Aorta (tissue), 5 donors: ENCODE data around the gene RBM14. TPM values are rescaled to one million over a fixed set of nuclear protein-coding genes. Genes with fewer than 3 reads are reported as not detected.

Experiments
- ATAC-seq: fragments of 200-7000 bp; cut with Tn5 transposase; one replicate; pipeline ENCODE4 v1.9.1; 2022; ENCODE audit warnings: moderate library complexity; ENCODE audit not compliant: low FRiP score
- DNase-seq, 2 donors: peaks; one replicate each; pipeline ENCODE4 v3.0.0-alpha.2; 2020
- H3K27ac ChIP-seq, 2 donors: one replicate each; pipeline ENCODE4 v1.5.1; 2013; ENCODE audit warnings: low read length in 2 of 2, mild to moderate bottlenecking in 2 of 2, moderate library complexity in 2 of 2, control low read depth in 1 of 2, inconsistent platforms in 1 of 2, low read depth in 1 of 2
- H3K27me3 ChIP-seq, 2 donors: one replicate each; pipeline ENCODE4 v1.6.1; 2013; ENCODE audit warnings: control low read depth in 1 of 2, low read length in 1 of 2, mild to moderate bottlenecking in 1 of 2, moderate library complexity in 1 of 2; ENCODE audit not compliant: insufficient read depth in 2 of 2, control insufficient read depth in 1 of 2
- H3K36me3 ChIP-seq, 2 donors: one replicate each; pipeline ENCODE4 v1.6.1; 2013; ENCODE audit warnings: control low read depth in 1 of 2, low read length in 1 of 2, mild to moderate bottlenecking in 1 of 2; ENCODE audit not compliant: insufficient read depth in 2 of 2, control insufficient read depth in 1 of 2
- H3K4me1 ChIP-seq, 2 donors: one replicate each; pipeline ENCODE4 v1.6.1; 2013; ENCODE audit warnings: low read length in 2 of 2, control low read depth in 1 of 2, mild to moderate bottlenecking in 1 of 2, moderate library complexity in 1 of 2; ENCODE audit not compliant: insufficient read depth in 2 of 2, control insufficient read depth in 1 of 2
- H3K4me3 ChIP-seq, 2 donors: one replicate each; pipeline ENCODE4 v1.5.1; 2013; ENCODE audit warnings: low read length in 2 of 2, control low read depth in 1 of 2, mild to moderate bottlenecking in 1 of 2
- H3K9me3 ChIP-seq: one replicate; pipeline ENCODE4 v1.6.1; 2013; ENCODE audit warnings: mild to moderate bottlenecking, low read length; ENCODE audit not compliant: control insufficient read depth
- WGBS, 2 donors: extraction: QIAGEN DNeasy Blood & Tissue Kit; methylation state at CpG; one replicate each; pipeline ENCODE4 v1.1.7; 2013; 5-methylcytosine and 5-hydroxymethylcytosine counted together
- intact Hi-C, 2 donors: fragments of 100-400 bp; cut with DNase I; formaldehyde crosslinking; loops; one replicate each; pipeline versions ENCODE4 v1.14.2 to v1.15.0; 2022
- polyA plus RNA-seq, 2 donors: library from polyadenylated mRNA; stranded (reverse); fragments of 200-250 nt; gene quantifications; one replicate each; pipeline ENCODE4 v1.2.3, GENCODE V29; 2013
- total RNA-seq, 2 donors: library from RNA; stranded (reverse); fragmentation: NEBNext Ultra II Directional; extraction: Animal tissue kit (Norgen Biotek cat#: 25700); gene quantifications; one replicate each; pipeline ENCODE4 v1.2.1, GENCODE V29; 2021
- donor health status: healthy with polysubstance abuse.
- donor health status: Bipolar disorder and iron deficiency.
- donor health status: DM: no; HTN: no; CAD: no.
- donor health status: DM: no; HTN: no; CAD: no.
- donor health status: DM: yes; HTN: yes; CAD: no.

Gene RBM14
- total and polyA plus RNA-seq, 4 donors, result 11.4 to 66.7 (median 53.9) TPM

- DNase-seq (no peak), ATAC-seq (no peak)
- Histone ChIP-seq H3K27me3 (no peaks in the 10 kb centered on the region), H3K36me3 (peaks cover 7 to 10% of the 10 kb centered on the region in 2 donors), H3K4me1 (peaks cover 0 to 11% of the 10 kb centered on the region in 2 donors), H3K4me3 (no peak overlapping the region), H3K9me3 (no peaks in the 10 kb centered on the region), H3K27ac (no peak overlapping the region)
- intact Hi-C loops, result no loop called here
- WGBS, 2 donors, result 72 to 73% methylated on average over 4 of the region's 4 CpGs
These were observed 30.4 kb downstream of the RBM14 start for GRCh38 chr11:66646828-66647227.

DNA sequence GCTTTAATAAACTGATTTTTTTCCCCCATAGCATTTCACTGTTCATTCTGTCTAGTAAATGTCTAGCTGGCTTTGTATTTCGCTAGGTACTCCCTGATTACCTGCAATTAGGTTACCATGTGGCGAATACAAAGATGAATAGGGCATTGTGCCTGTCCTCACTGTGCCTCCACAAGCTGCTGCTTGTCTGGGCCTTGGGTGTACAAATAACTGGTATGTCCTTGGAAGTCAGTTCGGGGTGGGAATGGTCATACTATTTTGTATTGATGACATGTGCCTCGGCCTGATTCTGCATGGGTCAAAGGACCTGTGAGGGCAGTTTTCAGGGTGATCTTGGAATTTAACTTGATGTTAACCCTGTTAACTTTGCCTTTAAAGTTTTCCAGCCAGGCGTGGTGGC is 33.5 kb downstream of the RBM14 start:
- intact Hi-C loops, result no loop called here
- ATAC-seq, result no peak
- no peak overlapping the region for H3K4me3 ChIP-seq
- H3K36me3 ChIP-seq, result peaks cover 2 to 11% of the 10 kb centered on the region in 2 donors
- 93 to 96% methylated on average over 5 of the region's 5 CpGs for WGBS, 2 donors
- DNase-seq, result no peak
- no peaks in the 10 kb centered on the region for H3K9me3 ChIP-seq
- H3K4me1 ChIP-seq, result peaks cover 0 to 11% of the 10 kb centered on the region in 2 donors
- no peak overlapping the region for H3K27ac ChIP-seq
- H3K27me3 ChIP-seq, result no peaks in the 10 kb centered on the region

DNA sequence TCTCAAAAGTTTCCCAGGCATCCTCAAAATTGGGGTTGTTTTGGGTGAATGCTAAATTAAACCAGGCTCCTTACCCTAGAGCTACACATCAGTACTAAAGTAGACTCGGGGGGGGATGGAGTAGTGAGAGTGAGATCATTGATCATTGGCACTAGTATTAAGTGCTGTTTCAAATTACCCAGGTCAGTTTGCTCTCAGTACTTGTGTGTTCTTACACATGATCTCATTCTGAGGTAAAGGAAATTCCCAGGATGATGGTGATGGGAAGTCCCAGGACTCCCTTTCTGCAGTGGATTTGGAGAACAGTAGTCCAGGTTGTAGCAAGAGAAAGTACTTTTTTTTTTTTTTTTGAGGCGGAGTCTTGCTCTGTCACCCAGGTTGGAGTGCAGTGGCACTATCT is 34.6 kb downstream of the RBM14 start:
- DNase-seq, result no peak
- 94 to 98% methylated on average over 2 of the region's 2 CpGs for WGBS, 2 donors
- ATAC-seq, result no peak
- Histone ChIP-seq H3K4me1 (peaks cover 0 to 4% of the 10 kb centered on the region in 2 donors), H3K36me3 (peaks cover 2 to 6% of the 10 kb centered on the region in 2 donors), H3K4me3 (no peak overlapping the region), H3K9me3 (no peaks in the 10 kb centered on the region), H3K27ac (no peak overlapping the region), H3K27me3 (no peaks in the 10 kb centered on the region)
- intact Hi-C loops, result no loop called here

DNA sequence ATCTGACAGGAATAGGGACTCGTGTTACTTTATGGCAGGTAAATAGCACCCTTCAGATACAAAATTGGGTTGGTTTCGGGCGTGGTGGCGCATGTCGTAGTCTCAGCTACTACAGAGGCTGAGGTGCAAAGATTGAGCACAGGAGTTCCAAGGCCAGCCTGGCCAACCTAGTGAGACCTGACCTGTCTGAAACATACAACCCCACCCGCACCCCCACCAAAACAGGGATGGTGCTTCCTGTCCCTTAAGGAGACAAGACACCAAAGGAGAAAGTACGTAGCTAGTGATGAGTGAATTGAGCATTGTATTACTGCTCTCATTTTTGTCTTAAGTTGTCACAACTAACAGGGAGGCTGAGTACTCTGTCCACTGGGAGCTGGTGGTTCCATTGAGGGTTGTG is 36.2 kb downstream of the RBM14 start:
- ATAC-seq (no peak), DNase-seq (no peak)
- Histone ChIP-seq H3K27me3 (no peaks in the 10 kb centered on the region), H3K36me3 (peaks cover 0 to 6% of the 10 kb centered on the region in 2 donors), H3K4me1 (no peaks in the 10 kb centered on the region), H3K4me3 (no peak overlapping the region), H3K9me3 (no peaks in the 10 kb centered on the region), H3K27ac (no peak overlapping the region)
- 89 to 90% methylated on average over 7 of the region's 7 CpGs for WGBS, 2 donors
- intact Hi-C loops, result no loop called here

GRCh38 chr11:66653123-66653522 is 36.7 kb downstream of the RBM14 start:
- no peak overlapping the region for H3K4me3 ChIP-seq
- intact Hi-C loops, result no loop called here
- no peaks in the 10 kb centered on the region for H3K4me1 ChIP-seq
- H3K27me3 ChIP-seq, result no peaks in the 10 kb centered on the region
- no peak overlapping the region for H3K27ac ChIP-seq
- H3K9me3 ChIP-seq, result no peaks in the 10 kb centered on the region
- peaks cover 0 to 6% of the 10 kb centered on the region in 2 donors for H3K36me3 ChIP-seq
- DNase-seq (no peak), ATAC-seq (no peak)
- WGBS, 2 donors, result 83 to 87% methylated on average over 6 of the region's 6 CpGs

- Histone ChIP-seq H3K9me3 (no peaks in the 10 kb centered on the region), H3K4me1 (no peaks in the 10 kb centered on the region), H3K27ac (no peak overlapping the region), H3K27me3 (no peaks in the 10 kb centered on the region), H3K4me3 (no peak overlapping the region), H3K36me3 (peaks cover 0 to 2% of the 10 kb centered on the region in 2 donors)
- ATAC-seq, result no peak
- intact Hi-C loops, result no loop called here
- DNase-seq, result no peak
- WGBS, 2 donors, result 40 to 44% methylated on average over 2 of the region's 2 CpGs
These were observed 43.3 kb downstream of the RBM14 start for GRCh38 chr11:66659763-66660162.

- ATAC-seq (no peak), DNase-seq (no peak)
- no peak overlapping the region for H3K27ac ChIP-seq
- no peaks in the 10 kb centered on the region for H3K9me3 ChIP-seq
- peaks cover 0 to 3% of the 10 kb centered on the region in 2 donors for H3K36me3 ChIP-seq
- H3K4me1 ChIP-seq, result no peaks in the 10 kb centered on the region
- no peaks in the 10 kb centered on the region for H3K27me3 ChIP-seq
- 82 to 91% methylated on average over 1 of the region's 1 CpG for WGBS, 2 donors
- intact Hi-C loops, result no loop called here
- no peak overlapping the region for H3K4me3 ChIP-seq
These were observed 47.4 kb downstream of the RBM14 start for GRCh38 chr11:66663741-66664296.

GRCh38 chr11:66665369-66665768 is 48.9 kb downstream of the RBM14 start:
- H3K36me3 ChIP-seq, result peaks cover 0 to 3% of the 10 kb centered on the region in 2 donors

GRCh38 chr11:66670816-66671215 is 54.4 kb downstream of the RBM14 start:
- H3K4me3 ChIP-seq, result no peak overlapping the region
- H3K27ac ChIP-seq, result no peak overlapping the region
- WGBS, 2 donors, result 71 to 75% methylated on average over 5 of the region's 5 CpGs
- intact Hi-C loops, result no loop called here
- H3K27me3 ChIP-seq, result no peaks in the 10 kb centered on the region
- peaks cover 0 to 4% of the 10 kb centered on the region in 2 donors for H3K4me1 ChIP-seq
- ATAC-seq (no peak), DNase-seq (peak in 1 of 2 donors; percentile 5)
- H3K9me3 ChIP-seq, result no peaks in the 10 kb centered on the region
- H3K36me3 ChIP-seq, result peaks cover 0 to 2% of the 10 kb centered on the region in 2 donors

More at GRCh38 chr11:66665369-66665768, 48.9 kb downstream of the RBM14 start:
- peaks cover 0 to 4% of the 10 kb centered on the region in 2 donors for H3K4me1 ChIP-seq
- H3K27me3 ChIP-seq, result no peaks in the 10 kb centered on the region
- ATAC-seq, result no peak
- 88 to 92% methylated on average over 11 of the region's 11 CpGs for WGBS, 2 donors
- no peak for DNase-seq
- no peaks in the 10 kb centered on the region for H3K9me3 ChIP-seq
- no peak overlapping the region for H3K4me3 ChIP-seq
- intact Hi-C loops, result no loop called here
- no peak overlapping the region for H3K27ac ChIP-seq
